ENCODE results near the gene VEGFC. TPM values are rescaled to one million over a fixed set of nuclear protein-coding genes. Genes with fewer than 3 reads are reported as not detected.

VEGFC gene
- total and polyA plus RNA-seq, 10 of the 15 experiments (the other 5 are each of a cell fraction or from before 2014, with no cell fraction given): 0.03 to 0.04 TPM; not detected in 8

DNA sequence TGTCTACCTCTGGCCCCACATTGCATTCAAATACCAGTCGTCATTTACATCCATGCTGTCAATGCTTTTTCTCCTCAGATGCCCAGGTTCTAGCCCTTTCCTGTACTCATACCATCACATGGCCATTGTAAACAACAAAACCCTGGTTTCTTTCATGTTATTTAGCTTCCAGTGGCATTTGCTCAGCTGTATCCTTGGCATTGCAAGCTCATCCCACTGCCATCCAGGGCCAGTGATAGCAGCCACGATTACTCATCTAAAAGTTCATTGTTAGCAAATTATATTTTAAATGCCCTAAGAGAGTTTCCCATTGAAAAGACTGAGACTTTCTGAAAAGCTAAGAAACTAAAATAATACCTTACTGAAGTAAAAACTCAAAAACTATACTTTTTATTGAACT, 34.0 kb downstream of the VEGFC start (continued):
- no peak for TF ChIP-seq REST (IDR thresholded peaks at IDR 0.05; ENCODE audit: low read depth, low read length)

GRCh38 chr4:176758323-176758722, 34.4 kb downstream of the VEGFC start:
- no peak for DNase-seq (ENCODE audit: low read depth, low spot score)
- no peak overlapping the region for H3K27ac ChIP-seq (ENCODE audit: control insufficient read depth, insufficient read depth)
- no peaks in the 10 kb centered on the region for H3K27me3 ChIP-seq (replicated peaks in 1 of 2; ENCODE audit: control insufficient read depth in 2 of 2, insufficient read depth in 2 of 2, low read length in 1 of 2)
- ChIA-PET RAD21 (ENCODE audit: unreplicated experiment) (no interaction called here), POLR2A (no interaction called here), SMC1A (ENCODE audit: uncharacterized antibody, unreplicated experiment) (interaction anchor here (1.0 kb wide), 1 partner anchor 17 kb away, joined by 5 read pairs; no protein-coding TSS in a partner anchor), CTCF (no interaction called here)
- H3K36me3 ChIP-seq (ENCODE audit: control insufficient read depth in 2 of 2, insufficient read depth in 2 of 2, low read length in 1 of 2): no peaks in the 10 kb centered on the region
- no peaks in the 10 kb centered on the region for H4K20me1 ChIP-seq (ENCODE audit: control insufficient read depth, insufficient read depth)
- no peak for FAIRE-seq
- H3K79me2 ChIP-seq (ENCODE audit: control insufficient read depth, insufficient read depth, low read length): no peaks in the 10 kb centered on the region
- H3K4me2 ChIP-seq (ENCODE audit: control insufficient read depth, insufficient read depth): no peak overlapping the region
- no peak for ATAC-seq
- intact Hi-C loops (cut with micrococcal nuclease; ENCODE audit: unreplicated experiment): no loop called here
- no peaks in the 10 kb centered on the region for H3K9me3 ChIP-seq (replicated peaks; ENCODE audit: control insufficient read depth, insufficient read depth, low read length)
- H3K4me1 ChIP-seq (ENCODE audit: control insufficient read depth, insufficient read depth, low read length): no peaks in the 10 kb centered on the region
- no TSS peak for BruUV-seq (replicated peaks)
- TF ChIP-seq CBX3 (IDR thresholded peaks at IDR 0.05; ENCODE audit: borderline replicate concordance, low read depth) (no peak), HDGF (IDR thresholded peaks at IDR 0.05) (no peak), ESRRA (IDR thresholded peaks at IDR 0.05; ENCODE audit: low read length) (no peak), PAX5 (IDR thresholded peaks at IDR 0.05; ENCODE audit: borderline replicate concordance, low read depth, low read length) (no peak), IRF4 (IDR thresholded peaks at IDR 0.05; ENCODE audit: low read depth, low read length) (no peak), ZBTB33 (IDR thresholded peaks at IDR 0.05) (no peak), PAX8 (IDR thresholded peaks at IDR 0.05) (no peak), HDAC6 (IDR thresholded peaks at IDR 0.05; ENCODE audit: unreplicated experiment) (no peak), RFX5 (IDR thresholded peaks at IDR 0.05; ENCODE audit: low read depth, low read length) (no peak), HCFC1 (IDR thresholded peaks at IDR 0.05; ENCODE audit: low read length) (no peak), SKIL (IDR thresholded peaks at IDR 0.05; ENCODE audit: low read depth, poor library complexity, severe bottlenecking) (no peak)
- no peak overlapping the region for H2AFZ ChIP-seq (ENCODE audit: control insufficient read depth, low read depth, low read length)
- in situ Hi-C loops (cut with MboI): no loop called here
- 4% methylated on average over 4 of the region's 4 CpGs for WGBS (ENCODE audit: insufficient coverage, insufficient replicate concordance, low lambda C conversion rate, missing lambda C conversion rate)
- no peak overlapping the region for H3K4me3 ChIP-seq
- H3K9ac ChIP-seq (ENCODE audit: control insufficient read depth, insufficient read depth, low read length): no peak overlapping the region
